ENCODE measurements around the gene TEKT2. TPM values are rescaled to one million over a fixed set of nuclear protein-coding genes. Genes with fewer than 3 reads are reported as not detected.

TEKT2 gene, protein sequence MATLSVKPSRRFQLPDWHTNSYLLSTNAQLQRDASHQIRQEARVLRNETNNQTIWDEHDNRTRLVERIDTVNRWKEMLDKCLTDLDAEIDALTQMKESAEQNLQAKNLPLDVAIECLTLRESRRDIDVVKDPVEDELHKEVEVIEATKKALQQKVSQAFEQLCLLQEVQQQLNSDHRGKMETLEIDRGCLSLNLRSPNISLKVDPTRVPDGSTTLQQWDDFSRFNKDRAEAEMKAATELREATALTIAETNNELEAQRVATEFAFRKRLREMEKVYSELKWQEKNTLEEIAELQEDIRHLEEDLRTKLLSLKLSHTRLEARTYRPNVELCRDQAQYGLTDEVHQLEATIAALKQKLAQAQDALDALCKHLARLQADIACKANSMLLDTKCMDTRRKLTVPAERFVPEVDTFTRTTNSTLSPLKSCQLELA
- under 1 TPM in 1 of 4 donors, not detected in 3; 0.83 TPM for total RNA-seq

DNA sequence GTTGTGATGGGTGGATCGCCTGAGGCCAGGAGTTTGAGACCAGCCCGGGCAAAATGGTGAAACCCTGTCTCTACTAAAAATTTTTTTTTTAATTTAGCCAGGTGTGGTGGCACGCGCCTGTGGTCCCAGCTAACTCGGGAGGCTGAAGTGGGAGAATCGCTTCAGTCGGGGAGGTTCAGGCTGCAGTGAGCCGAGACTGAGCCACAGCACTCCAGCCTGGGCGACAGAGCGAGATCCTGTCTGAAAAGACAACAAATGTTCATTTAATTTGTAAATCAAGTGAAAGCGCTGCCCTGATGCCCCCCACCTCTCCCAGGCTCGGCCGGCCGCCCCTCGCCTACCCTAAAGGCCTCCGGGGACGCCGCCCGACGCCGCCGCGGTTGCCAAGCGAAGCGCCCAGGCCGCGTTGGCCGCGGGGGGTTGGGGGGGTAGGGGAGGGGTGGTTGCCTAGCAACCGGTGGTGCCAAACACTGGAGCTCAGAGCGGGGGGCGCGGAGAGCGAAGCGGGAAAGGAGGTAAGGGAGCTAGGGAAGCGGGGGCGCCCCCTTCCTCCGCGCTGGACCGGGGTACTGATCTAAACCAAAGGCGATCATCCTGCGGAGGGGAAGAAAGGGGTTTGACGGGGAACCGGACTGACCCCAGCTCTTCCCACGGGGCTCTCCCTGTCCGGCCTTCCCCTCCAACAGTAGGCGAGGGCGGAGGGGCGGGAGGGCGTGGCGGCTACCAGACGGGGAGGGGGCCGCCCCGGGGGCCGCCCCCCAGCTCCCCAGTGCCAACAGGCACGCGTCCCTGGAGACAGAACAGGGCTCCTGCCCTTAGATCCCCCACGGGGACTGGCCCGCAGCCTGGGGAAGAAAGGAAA lies at the start of gene TEKT2:
Gene TEKT2, plus strand, starts transcription at position 460 of the 862 bp plus-strand sequence. CDS start 828 bp downstream, outside the sequence.
- WGBS = 16% methylated on average over 44 of the region's 59 CpGs
- peak; percentile 85 for DNase-seq (ENCODE audit: extremely low spot score)

DNA sequence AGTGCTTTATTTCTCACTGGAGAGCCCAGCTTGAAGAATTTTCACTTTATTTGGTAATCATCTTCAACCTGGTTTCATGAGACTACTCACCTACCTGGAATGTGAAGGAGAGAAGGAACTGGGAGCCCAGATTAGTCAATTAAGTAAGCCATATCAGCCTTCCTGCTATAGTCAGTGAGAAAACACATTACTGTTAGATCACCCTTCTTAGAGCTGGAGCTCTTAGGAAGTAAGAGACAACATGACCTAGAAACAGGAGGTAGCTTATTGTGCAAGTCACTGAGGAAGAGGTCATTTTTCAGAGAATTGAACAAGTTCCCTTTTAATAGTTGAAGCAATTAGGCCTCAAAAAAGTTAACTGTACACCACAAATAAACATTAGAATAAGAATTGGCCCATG lies 49.2 kb upstream of the TEKT2 start:
- Histone ChIP-seq H3K27me3 (no peaks in the 10 kb centered on the region), H3K4me1 (no peaks in the 10 kb centered on the region), H3K4me3 (no peak overlapping the region), H3K36me3 (peaks cover 0 to 97% (median 49%) of the 10 kb centered on the region in 4 donors), H3K9me3 (no peaks in the 10 kb centered on the region), H3K27ac (replicated peaks in 1 of 4) (no peak overlapping the region)
- no peak for DNase-seq (ENCODE audit: extremely low spot score)
- intact Hi-C loops (cut with DNase I) = no loop called here
- TF ChIP-seq POLR2A (IDR thresholded peaks at IDR 0.05; ENCODE audit: low read depth) (no peak), POLR2AphosphoS5 (IDR thresholded peaks at IDR 0.05) (no peak), EP300 (IDR thresholded peaks at IDR 0.05) (no peak)
- TF ChIP-seq, protein P1, sequence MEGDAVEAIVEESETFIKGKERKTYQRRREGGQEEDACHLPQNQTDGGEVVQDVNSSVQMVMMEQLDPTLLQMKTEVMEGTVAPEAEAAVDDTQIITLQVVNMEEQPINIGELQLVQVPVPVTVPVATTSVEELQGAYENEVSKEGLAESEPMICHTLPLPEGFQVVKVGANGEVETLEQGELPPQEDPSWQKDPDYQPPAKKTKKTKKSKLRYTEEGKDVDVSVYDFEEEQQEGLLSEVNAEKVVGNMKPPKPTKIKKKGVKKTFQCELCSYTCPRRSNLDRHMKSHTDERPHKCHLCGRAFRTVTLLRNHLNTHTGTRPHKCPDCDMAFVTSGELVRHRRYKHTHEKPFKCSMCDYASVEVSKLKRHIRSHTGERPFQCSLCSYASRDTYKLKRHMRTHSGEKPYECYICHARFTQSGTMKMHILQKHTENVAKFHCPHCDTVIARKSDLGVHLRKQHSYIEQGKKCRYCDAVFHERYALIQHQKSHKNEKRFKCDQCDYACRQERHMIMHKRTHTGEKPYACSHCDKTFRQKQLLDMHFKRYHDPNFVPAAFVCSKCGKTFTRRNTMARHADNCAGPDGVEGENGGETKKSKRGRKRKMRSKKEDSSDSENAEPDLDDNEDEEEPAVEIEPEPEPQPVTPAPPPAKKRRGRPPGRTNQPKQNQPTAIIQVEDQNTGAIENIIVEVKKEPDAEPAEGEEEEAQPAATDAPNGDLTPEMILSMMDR (IDR thresholded peaks at IDR 0.05) = no peak

More for the DNA sequence above, at the start of gene TEKT2:
- Histone ChIP-seq H3K4me1 (peaks cover 15 to 26% (median 22%) of the 10 kb centered on the region in 4 donors), H3K4me3 (peak within 1 kb of the TSS; percentile 52 to 64 (median 56)), H3K36me3 (no peaks in the 10 kb centered on the region), H3K27me3 (peaks cover 0 to 39% (median 3%) of the 10 kb centered on the region in 4 donors), H3K27ac (replicated peaks in 1 of 4) (no peak within 1 kb of the TSS), H3K9me3 (no peaks in the 10 kb centered on the region)
- TF ChIP-seq EP300 (IDR thresholded peaks at IDR 0.05) (no peak), POLR2A (IDR thresholded peaks at IDR 0.05; ENCODE audit: low read depth) (no peak), POLR2AphosphoS5 (IDR thresholded peaks at IDR 0.05) (no peak)
- TF ChIP-seq, protein P1 (IDR thresholded peaks at IDR 0.05) = no peak
- intact Hi-C loops (cut with DNase I) = no loop called here

DNA sequence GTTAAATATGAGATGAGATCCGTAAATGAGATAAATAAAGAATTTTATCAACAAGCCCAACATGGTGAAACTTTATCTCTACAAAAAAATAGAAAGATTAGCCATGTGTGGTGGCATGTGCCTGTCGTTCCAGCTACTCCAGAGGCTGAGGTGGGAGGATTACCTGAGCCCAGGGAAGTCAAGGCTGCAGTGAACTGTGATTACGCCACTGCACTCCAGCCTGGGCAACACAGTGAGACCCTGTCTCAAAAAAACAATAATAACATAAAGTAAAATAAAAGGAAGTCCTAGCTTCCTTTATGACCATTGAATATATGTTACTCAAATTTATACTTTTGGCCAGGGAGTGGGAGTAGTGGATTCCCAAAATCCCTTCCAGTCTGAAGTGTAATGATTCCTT lies 48.7 kb upstream of the TEKT2 start:
- Histone ChIP-seq H3K4me3 (no peak overlapping the region), H3K4me1 (no peaks in the 10 kb centered on the region), H3K36me3 (peaks cover 2 to 97% (median 51%) of the 10 kb centered on the region in 4 donors), H3K9me3 (no peaks in the 10 kb centered on the region), H3K27ac (replicated peaks in 1 of 4) (no peak overlapping the region), H3K27me3 (no peaks in the 10 kb centered on the region)
- WGBS = 84% methylated on average over 3 of the region's 3 CpGs
- DNase-seq (ENCODE audit: extremely low spot score) = no peak
- intact Hi-C loops (cut with DNase I) = no loop called here
- no peak for TF ChIP-seq EP300 (IDR thresholded peaks at IDR 0.05)
- no peak for TF ChIP-seq POLR2AphosphoS5 (IDR thresholded peaks at IDR 0.05)
- TF ChIP-seq POLR2A (IDR thresholded peaks at IDR 0.05; ENCODE audit: low read depth) = no peak
- TF ChIP-seq, protein P1 (IDR thresholded peaks at IDR 0.05) = no peak

GRCh38 chr1:36040238-36040637 lies 43.7 kb upstream of the TEKT2 start:
- H3K27me3 ChIP-seq = no peaks in the 10 kb centered on the region
- H3K9me3 ChIP-seq = no peaks in the 10 kb centered on the region
- TF ChIP-seq EP300 (IDR thresholded peaks at IDR 0.05) = no peak
- TF ChIP-seq POLR2AphosphoS5 (IDR thresholded peaks at IDR 0.05) = no peak
- no peak for TF ChIP-seq POLR2A (IDR thresholded peaks at IDR 0.05; ENCODE audit: low read depth)
- TF ChIP-seq, protein P1 (IDR thresholded peaks at IDR 0.05) = no peak
- intact Hi-C loops (cut with DNase I) = no loop called here
- no peak overlapping the region for H3K4me3 ChIP-seq
- WGBS = 96% methylated on average over 2 of the region's 2 CpGs
- H3K36me3 ChIP-seq = peaks cover 41 to 98% (median 74%) of the 10 kb centered on the region in 4 donors
- DNase-seq (ENCODE audit: extremely low spot score) = no peak
- H3K4me1 ChIP-seq = no peaks in the 10 kb centered on the region
- no peak overlapping the region for H3K27ac ChIP-seq (replicated peaks in 1 of 4)

Measured in esophagus muscularis mucosa (tissue), 4 donors.